Measurements from ENCODE around the gene MPO.

- TF ChIP-seq, protein P1, sequence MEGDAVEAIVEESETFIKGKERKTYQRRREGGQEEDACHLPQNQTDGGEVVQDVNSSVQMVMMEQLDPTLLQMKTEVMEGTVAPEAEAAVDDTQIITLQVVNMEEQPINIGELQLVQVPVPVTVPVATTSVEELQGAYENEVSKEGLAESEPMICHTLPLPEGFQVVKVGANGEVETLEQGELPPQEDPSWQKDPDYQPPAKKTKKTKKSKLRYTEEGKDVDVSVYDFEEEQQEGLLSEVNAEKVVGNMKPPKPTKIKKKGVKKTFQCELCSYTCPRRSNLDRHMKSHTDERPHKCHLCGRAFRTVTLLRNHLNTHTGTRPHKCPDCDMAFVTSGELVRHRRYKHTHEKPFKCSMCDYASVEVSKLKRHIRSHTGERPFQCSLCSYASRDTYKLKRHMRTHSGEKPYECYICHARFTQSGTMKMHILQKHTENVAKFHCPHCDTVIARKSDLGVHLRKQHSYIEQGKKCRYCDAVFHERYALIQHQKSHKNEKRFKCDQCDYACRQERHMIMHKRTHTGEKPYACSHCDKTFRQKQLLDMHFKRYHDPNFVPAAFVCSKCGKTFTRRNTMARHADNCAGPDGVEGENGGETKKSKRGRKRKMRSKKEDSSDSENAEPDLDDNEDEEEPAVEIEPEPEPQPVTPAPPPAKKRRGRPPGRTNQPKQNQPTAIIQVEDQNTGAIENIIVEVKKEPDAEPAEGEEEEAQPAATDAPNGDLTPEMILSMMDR (conservative IDR thresholded peaks at IDR 0.05): no peak
- TF ChIP-seq ZFX (IDR thresholded peaks at IDR 0.05): no peak
These were observed 22.3 kb upstream of the MPO start for GRCh38 chr17:58302919-58303585.

Measured in C4-2B (cell line).